ENCODE data around the gene SPECC1. TPM values are rescaled to one million over a fixed set of nuclear protein-coding genes. Genes with fewer than 3 reads are reported as not detected.

Gene SPECC1
- total RNA-seq, 1 donor from 2014 or later = 35.6 TPM

- Mint-ChIP-seq H3K27me3 (ENCODE audit: low read depth) (no peaks in the 10 kb centered on the region), H3K9me3 (peaks cover 7% of the 10 kb centered on the region), H3K4me3 (no peak overlapping the region), H3K4me1 (peaks cover 17% of the 10 kb centered on the region), H3K27ac (no peak overlapping the region), H3K36me3 (peaks cover 7% of the 10 kb centered on the region)
- TF ChIP-seq CTCF (IDR thresholded peaks at IDR 0.05; ENCODE audit: unreplicated experiment) = no peak
- no peak for DNase-seq (ENCODE audit: low spot score in 2 of 2, unreplicated experiment in 2 of 2)
These were observed 201.5 kb downstream of the SPECC1 start for GRCh38 chr17:20210614-20211013.

GRCh38 chr17:20211246-20211645, 202.1 kb downstream of the SPECC1 start:
- no peak for DNase-seq (ENCODE audit: low spot score in 2 of 2, unreplicated experiment in 2 of 2)
- no peaks in the 10 kb centered on the region for H3K27me3 Mint-ChIP-seq (ENCODE audit: low read depth)
- peaks cover 14% of the 10 kb centered on the region for H3K4me1 Mint-ChIP-seq
- no peak overlapping the region for H3K27ac Mint-ChIP-seq
- peaks cover 7% of the 10 kb centered on the region for H3K36me3 Mint-ChIP-seq
- no peak for TF ChIP-seq CTCF (IDR thresholded peaks at IDR 0.05; ENCODE audit: unreplicated experiment)
- no peak overlapping the region for H3K4me3 Mint-ChIP-seq
- H3K9me3 Mint-ChIP-seq = peaks cover 7% of the 10 kb centered on the region

GRCh38 chr17:20213449-20213848, 204.3 kb downstream of the SPECC1 start:
- no peak for DNase-seq (ENCODE audit: low spot score in 2 of 2, unreplicated experiment in 2 of 2)
- Mint-ChIP-seq H3K4me3 (no peak overlapping the region), H3K27ac (no peak overlapping the region), H3K27me3 (ENCODE audit: low read depth) (no peaks in the 10 kb centered on the region), H3K4me1 (peaks cover under 1% of the 10 kb centered on the region), H3K9me3 (peaks cover 7% of the 10 kb centered on the region), H3K36me3 (peaks cover 7% of the 10 kb centered on the region)
- no peak for TF ChIP-seq CTCF (IDR thresholded peaks at IDR 0.05; ENCODE audit: unreplicated experiment)

GRCh38 chr17:20214794-20215193, 205.6 kb downstream of the SPECC1 start:
- Mint-ChIP-seq H3K9me3 (peaks cover 13% of the 10 kb centered on the region), H3K27me3 (ENCODE audit: low read depth) (no peaks in the 10 kb centered on the region), H3K36me3 (peaks cover 10% of the 10 kb centered on the region), H3K4me1 (no peaks in the 10 kb centered on the region), H3K27ac (no peak overlapping the region), H3K4me3 (no peak overlapping the region)
- TF ChIP-seq CTCF (IDR thresholded peaks at IDR 0.05; ENCODE audit: unreplicated experiment) = no peak
- no peak for DNase-seq (ENCODE audit: low spot score in 2 of 2, unreplicated experiment in 2 of 2)

GRCh38 chr17:20216154-20216815, 207.1 kb downstream of the SPECC1 start:
- no peaks in the 10 kb centered on the region for H3K4me1 Mint-ChIP-seq
- peaks cover 10% of the 10 kb centered on the region for H3K36me3 Mint-ChIP-seq
- H3K27me3 Mint-ChIP-seq (ENCODE audit: low read depth) = no peaks in the 10 kb centered on the region
- H3K27ac Mint-ChIP-seq = no peak overlapping the region
- peaks cover 22% of the 10 kb centered on the region for H3K9me3 Mint-ChIP-seq
- H3K4me3 Mint-ChIP-seq = no peak overlapping the region
- TF ChIP-seq CTCF (IDR thresholded peaks at IDR 0.05; ENCODE audit: unreplicated experiment) = no peak
- DNase-seq (ENCODE audit: low spot score in 2 of 2, unreplicated experiment in 2 of 2) = no peak

Data from mesothelial cell of epicardium (in vitro differentiated cells).